Activated CD4-positive, alpha-beta T cell treated with anti-CD3 and anti-CD28 coated beads, Interleukin-2, Interleukin-6, amounts not matched to agents 100 ng/mL and 50 ng/mL, durations not matched to agents 16 hours and 8 hours (primary cell): ENCODE data around the gene IL10RB.
"Not testable (repeated sequence)": the region's sequence is repeated elsewhere in the genome, so short reads cannot be mapped to it uniquely, and the experiment has no call there.

Experiments used
- DNase-seq: peaks from one replicate; pipeline ENCODE4 v3.0.0-alpha.2; 2020

Gene IL10RB

GRCh38 chr21:33305344-33305671 is 39.1 kb downstream of the IL10RB start:
- no peak for DNase-seq

GRCh38 chr21:33305938-33306337 is 39.8 kb downstream of the IL10RB start:
- DNase-seq = no peak

GRCh38 chr21:33308586-33309490 is 42.7 kb downstream of the IL10RB start:
- DNase-seq = no peak

GRCh38 chr21:33309778-33310177 is 43.6 kb downstream of the IL10RB start:
- DNase-seq = no peak

- no peak for DNase-seq
Observed at GRCh38 chr21:33312121-33312520, 46.0 kb downstream of the IL10RB start.

GRCh38 chr21:33313183-33313582 is 47.0 kb downstream of the IL10RB start:
- DNase-seq = no peak

- DNase-seq = no peak
Observed at GRCh38 chr21:33313611-33314010, 47.4 kb downstream of the IL10RB start.

GRCh38 chr21:33314111-33314510 is 47.9 kb downstream of the IL10RB start:
- no peak for DNase-seq

GRCh38 chr21:33315946-33316710 is 50.0 kb downstream of the IL10RB start:
- DNase-seq = no peak

- no peak for DNase-seq
Observed at GRCh38 chr21:33317145-33317544, 51.0 kb downstream of the IL10RB start.

- no peak for DNase-seq
Observed at GRCh38 chr21:33317786-33318486, 51.8 kb downstream of the IL10RB start.

- DNase-seq = not testable (repeated sequence)
Observed at GRCh38 chr21:33321005-33321404, 54.8 kb downstream of the IL10RB start.

GRCh38 chr21:33323610-33324009 is 57.4 kb downstream of the IL10RB start:
- not testable (repeated sequence) for DNase-seq

- peak; percentile 99 for DNase-seq
Observed at GRCh38 chr21:33324291-33325221, 58.4 kb downstream of the IL10RB start, which contains the start of gene IFNAR1. Gene IFNAR1 (plus strand): TSS chr21:33324970. CDS start chr21:33325056, 86 bp downstream.

- peak; percentile 71 for DNase-seq
Observed at GRCh38 chr21:33325222-33326067, 59.3 kb downstream of the IL10RB start.

- no peak for DNase-seq
Observed at GRCh38 chr21:33327326-33327725, 61.2 kb downstream of the IL10RB start.

GRCh38 chr21:33327792-33328433 is 61.7 kb downstream of the IL10RB start:
- DNase-seq = no peak

GRCh38 chr21:33330726-33331125 is 64.6 kb downstream of the IL10RB start:
- DNase-seq = no peak

GRCh38 chr21:33332143-33332542 is 66.0 kb downstream of the IL10RB start:
- no peak for DNase-seq

GRCh38 chr21:33334191-33334590 is 68.0 kb downstream of the IL10RB start:
- no peak for DNase-seq

- DNase-seq = no peak
Observed at GRCh38 chr21:33334824-33335223, 68.7 kb downstream of the IL10RB start.
